ENCODE results near the gene TOR4A. TPM values are rescaled to one million over a fixed set of nuclear protein-coding genes. Genes with fewer than 3 reads are reported as not detected.

TOR4A gene
- total RNA-seq (2021; ENCODE audit: unreplicated experiment) (37.1 TPM), Bru-seq, nascent RNA (percentile 63 among the genes with signal in this experiment), BruChase-seq, experiment 1, labeled RNA remaining after a 2-hour chase (percentile 89 among the genes with signal in this experiment), BruChase-seq, experiment 2, labeled RNA remaining after a 6-hour chase (percentile 93 among the genes with signal in this experiment)
- polyA plus RNA-seq (2012; ENCODE audit: insufficient read length): 33.1 TPM
- long read RNA-seq, full-length matches to known transcripts: 11 of 62 reads
- long read RNA-seq, partial matches to known transcripts: 51 of 62 reads
- long read RNA-seq, other reads (novel, unspliced or antisense): 0 of 62 reads

- H3K9me3 ChIP-seq (ENCODE audit: control insufficient read depth, insufficient read depth, low read depth, low read length): no peaks in the 10 kb centered on the region
- DNase-seq (ENCODE audit: low read depth, low spot score): no peak
- TF ChIP-seq TCF7L2 (IDR thresholded peaks at IDR 0.05; ENCODE audit: low read depth, low read length): no peak
- TF ChIP-seq SIN3A (IDR thresholded peaks at IDR 0.05; ENCODE audit: borderline replicate concordance, insufficient read depth, low read depth, low read length): no peak; the same call in 1 of the 2 replicates
- TF ChIP-seq, protein P1, sequence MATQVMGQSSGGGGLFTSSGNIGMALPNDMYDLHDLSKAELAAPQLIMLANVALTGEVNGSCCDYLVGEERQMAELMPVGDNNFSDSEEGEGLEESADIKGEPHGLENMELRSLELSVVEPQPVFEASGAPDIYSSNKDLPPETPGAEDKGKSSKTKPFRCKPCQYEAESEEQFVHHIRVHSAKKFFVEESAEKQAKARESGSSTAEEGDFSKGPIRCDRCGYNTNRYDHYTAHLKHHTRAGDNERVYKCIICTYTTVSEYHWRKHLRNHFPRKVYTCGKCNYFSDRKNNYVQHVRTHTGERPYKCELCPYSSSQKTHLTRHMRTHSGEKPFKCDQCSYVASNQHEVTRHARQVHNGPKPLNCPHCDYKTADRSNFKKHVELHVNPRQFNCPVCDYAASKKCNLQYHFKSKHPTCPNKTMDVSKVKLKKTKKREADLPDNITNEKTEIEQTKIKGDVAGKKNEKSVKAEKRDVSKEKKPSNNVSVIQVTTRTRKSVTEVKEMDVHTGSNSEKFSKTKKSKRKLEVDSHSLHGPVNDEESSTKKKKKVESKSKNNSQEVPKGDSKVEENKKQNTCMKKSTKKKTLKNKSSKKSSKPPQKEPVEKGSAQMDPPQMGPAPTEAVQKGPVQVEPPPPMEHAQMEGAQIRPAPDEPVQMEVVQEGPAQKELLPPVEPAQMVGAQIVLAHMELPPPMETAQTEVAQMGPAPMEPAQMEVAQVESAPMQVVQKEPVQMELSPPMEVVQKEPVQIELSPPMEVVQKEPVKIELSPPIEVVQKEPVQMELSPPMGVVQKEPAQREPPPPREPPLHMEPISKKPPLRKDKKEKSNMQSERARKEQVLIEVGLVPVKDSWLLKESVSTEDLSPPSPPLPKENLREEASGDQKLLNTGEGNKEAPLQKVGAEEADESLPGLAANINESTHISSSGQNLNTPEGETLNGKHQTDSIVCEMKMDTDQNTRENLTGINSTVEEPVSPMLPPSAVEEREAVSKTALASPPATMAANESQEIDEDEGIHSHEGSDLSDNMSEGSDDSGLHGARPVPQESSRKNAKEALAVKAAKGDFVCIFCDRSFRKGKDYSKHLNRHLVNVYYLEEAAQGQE (IDR thresholded peaks at IDR 0.05; ENCODE audit: insufficient read depth in 1 of 2, low read depth in 2 of 2, low read length in 1 of 2): 0 out of 4 replicates have a peak, but pooled peaks of 1 of the 2 experiments have one; percentile 15
- TF ChIP-seq CTCF (IDR thresholded peaks at IDR 0.05): peak; percentile 64
- peak; percentile 69; the same call in 1 of the 2 replicates for TF ChIP-seq POLR2AphosphoS5 (IDR thresholded peaks at IDR 0.05; ENCODE audit: low read depth, low read length)
- in situ Hi-C loops (cut with HindIII; ENCODE audit: low pct_unique_long_range_greater_than_20kb, low sequenced_read_pairs) (no loop called here), intact Hi-C loops (cut with micrococcal nuclease; ENCODE audit: unreplicated experiment) (no loop called here)
- CTCF ChIA-PET: interaction anchor here (1.1 kb wide), 1 partner anchor 9 kb away, joined by 3 read pairs; no protein-coding TSS in a partner anchor
- H3K4me1 ChIP-seq (ENCODE audit: control insufficient read depth, insufficient read depth, low read length): peaks cover 13% of the 10 kb centered on the region
- POLR2A ChIA-PET: interaction anchor here (0.5 kb wide), 1 partner anchor 10 kb away, joined by 9 read pairs; no protein-coding TSS in a partner anchor
- peaks cover 3% of the 10 kb centered on the region; the same call in 1 of the 2 replicates for H3K36me3 ChIP-seq (ENCODE audit: control insufficient read depth, insufficient read depth, low read length)
- H3K4me3 ChIP-seq (ENCODE audit: low read depth in 2 of 2, low read length in 2 of 2): peak within 1 kb of the TSS; percentile 55 to 73
- H3K27ac ChIP-seq (ENCODE audit: low read length): peak within 1 kb of the TSS; percentile 84
- no peaks in the 10 kb centered on the region for H3K27me3 ChIP-seq (ENCODE audit: control insufficient read depth, insufficient read depth, low read length)
- TSS peak; percentile 63 for BruUV-seq (replicated peaks)
- ATAC-seq: peak; percentile 89
Measured at GRCh38 chr9:137277329-137278041, at the start of gene TOR4A. Gene TOR4A (plus strand): TSS chr9:137277726. CDS start chr9:137278690, 964 bp downstream.

DNA sequence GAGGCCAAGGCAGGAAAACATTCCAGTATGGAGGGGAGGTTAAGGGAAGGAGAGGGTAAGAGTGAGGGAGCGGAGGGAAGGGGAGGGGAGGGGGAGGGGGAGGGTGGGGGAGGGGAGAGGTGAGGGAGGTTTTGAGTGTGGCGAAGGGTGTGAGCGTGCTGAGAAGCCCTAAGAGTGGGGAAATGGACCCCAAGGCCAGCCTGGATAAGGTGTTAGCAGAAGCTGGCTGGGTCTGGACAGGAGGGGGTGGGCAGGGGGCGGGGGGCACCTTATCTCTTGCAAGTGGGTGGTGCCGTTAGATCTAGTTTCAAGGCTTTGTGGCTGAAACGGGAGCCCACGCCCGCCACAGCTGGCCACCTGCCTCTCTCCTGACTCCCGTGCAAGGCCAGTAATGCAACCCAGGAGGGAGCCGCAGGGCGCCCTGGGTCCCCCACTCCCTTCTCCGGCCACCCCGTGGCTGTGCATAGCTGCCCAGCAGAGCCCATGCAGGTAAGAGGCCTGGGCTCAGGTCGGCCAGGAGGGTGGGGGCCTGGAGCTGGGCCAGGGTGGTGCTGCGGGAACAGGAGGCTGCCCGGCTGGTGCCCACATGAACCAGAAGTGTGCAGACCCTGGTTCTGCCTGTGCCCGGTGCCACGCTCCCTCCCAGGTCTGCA lies 49.5 kb upstream of the TOR4A start:
- in situ Hi-C loops (cut with HindIII; ENCODE audit: low pct_unique_long_range_greater_than_20kb, low sequenced_read_pairs) (no loop called here), intact Hi-C loops (cut with micrococcal nuclease; ENCODE audit: unreplicated experiment) (loop anchor here (5.0 kb wide), 1 partner anchor 111 kb away; no protein-coding TSS in a partner anchor)
- peaks cover 2% of the 10 kb centered on the region; the same call in 1 of the 2 replicates for H3K36me3 ChIP-seq (ENCODE audit: control insufficient read depth, insufficient read depth, low read length)
- H3K4me3 ChIP-seq (ENCODE audit: low read depth in 2 of 2, low read length in 2 of 2): no peak overlapping the region
- no peak overlapping the region for H3K27ac ChIP-seq (ENCODE audit: low read length)
- DNase-seq (ENCODE audit: low read depth, low spot score) (no peak), ATAC-seq (no peak)
- H3K27me3 ChIP-seq (ENCODE audit: control insufficient read depth, insufficient read depth, low read length): no peaks in the 10 kb centered on the region
- BruUV-seq (replicated peaks): no TSS peak
- POLR2A ChIA-PET: interaction anchor here (0.6 kb wide), 1 partner anchor 41 kb away, joined by 3 read pairs; no protein-coding TSS in a partner anchor
- no peak for TF ChIP-seq POLR2AphosphoS5 (IDR thresholded peaks at IDR 0.05; ENCODE audit: low read depth, low read length)
- H3K4me1 ChIP-seq (ENCODE audit: control insufficient read depth, insufficient read depth, low read length): peaks cover 7% of the 10 kb centered on the region
- CTCF ChIA-PET: interaction anchor here (0.9 to 1.7 kb wide), 3 partner anchors 14 to 53 kb away, joined by 3 to 6 read pairs (median 4); no protein-coding TSS in a partner anchor
- no peaks in the 10 kb centered on the region for H3K9me3 ChIP-seq (ENCODE audit: control insufficient read depth, insufficient read depth, low read depth, low read length)
